H1 (cell line): Measurements from ENCODE around the gene GRIK2. TPM values are rescaled to one million over a fixed set of nuclear protein-coding genes. Genes with fewer than 3 reads are reported as not detected.

Experiments used
- CHD7 ChIP-seq: fragments of 300-600 bp; sonication (generic); IDR thresholded peaks from 2 replicates; pipeline ENCODE4 v1.7.1; 2012; ENCODE audit warnings: low read length, moderate library complexity, mild to moderate bottlenecking, inconsistent platforms; ENCODE audit not compliant: insufficient replicate concordance
- CREB1 ChIP-seq: IDR thresholded peaks from 2 replicates; pipeline ENCODE4 v1.6.1; 2012; ENCODE audit warnings: inconsistent platforms
- CTBP2 ChIP-seq: IDR thresholded peaks from 2 replicates; pipeline ENCODE4 v1.7.0; 2011; ENCODE audit warnings: borderline replicate concordance, mild to moderate bottlenecking, moderate library complexity, mixed read lengths, low read length; ENCODE audit not compliant: insufficient read depth, insufficient read length
- EZH2 ChIP-seq: fragments of 200-600 bp; sonication (generic); IDR thresholded peaks from 2 replicates; pipeline ENCODE4 v1.7.1; 2012; ENCODE audit warnings: low read depth, mild to moderate bottlenecking, moderate library complexity, low read length, inconsistent platforms; ENCODE audit not compliant: severe bottlenecking
- NANOG ChIP-seq: IDR thresholded peaks from 2 replicates; pipeline ENCODE4 v1.6.1; 2011; ENCODE audit warnings: low read length, low read depth, mild to moderate bottlenecking, inconsistent platforms; ENCODE audit not compliant: insufficient read depth, poor library complexity, severe bottlenecking
- SAP30 ChIP-seq: fragments of 300-600 bp; sonication (generic); IDR thresholded peaks from 2 replicates; pipeline ENCODE4 v1.7.1; 2012; ENCODE audit warnings: low read length, moderate library complexity, mild to moderate bottlenecking, inconsistent platforms; ENCODE audit not compliant: insufficient read depth, insufficient replicate concordance
- SIX5 ChIP-seq: IDR thresholded peaks from 2 replicates; pipeline ENCODE4 v1.6.1; 2011; ENCODE audit warnings: mild to moderate bottlenecking, low read depth, low read length
- SRF ChIP-seq: IDR thresholded peaks from 2 replicates; pipeline ENCODE4 v1.6.1; 2011; ENCODE audit warnings: mild to moderate bottlenecking, low read depth, low read length, moderate library complexity
- polyA plus RNA-seq, 7 experiments: library from polyadenylated mRNA; depleted of rRNA in 3 of 7; stranded (reverse) in 5 of 7; unstranded in 2 of 7; fragments of >200 nt in 5 of 7; fragments of 200-250 nt in 2 of 7; gene quantifications; 1 replicate in 5 of 7; 2 replicates in 1 of 7; 4 replicates in 1 of 7; pipeline versions ENCODE4 v1.2.1 to v1.2.3, GENCODE V29; 2011 to 2013; ENCODE audit warnings: missing spikeins in 2 of 7, mixed read lengths in 2 of 7
- total RNA-seq: library from RNA; stranded (reverse); fragmentation: NEBNext Ultra II Directional; extraction: Animal tissue kit (Norgen Biotek cat#: 25700); gene quantifications from 2 replicates; pipeline ENCODE4 v1.2.1, GENCODE V29; 2021

Gene GRIK2
- total and polyA plus RNA-seq, 2 of the 8 experiments (the other 6 are each of a cell fraction or from before 2014, with no cell fraction given): 1.8 to 2.2 TPM

- no peak for TF ChIP-seq CHD7
- no peak for TF ChIP-seq SIX5
- TF ChIP-seq NANOG: no peak
- TF ChIP-seq SAP30: no peak
- TF ChIP-seq EZH2: no peak
- TF ChIP-seq SRF: no peak
- TF ChIP-seq CTBP2: no peak
- no peak for TF ChIP-seq CREB1
- TF ChIP-seq, all 59 proteins: peak for 0
Measured at GRCh38 chr6:101486726-101487125, 93.2 kb downstream of the GRIK2 start (continued).
